Gastrocnemius medialis (tissue), 4 donors: ENCODE measurements around the gene TMCC3.

ENCODE experiments used
- POLR2A ChIP-seq, 2 donors: fragments of 450-650 bp; IDR thresholded peaks; one replicate each; pipeline ENCODE4 v1.6.1; 2017; ENCODE audit warnings: antibody characterized with exemption in 2 of 2, mild to moderate bottlenecking in 2 of 2, moderate library complexity in 2 of 2
- TF ChIP-seq, protein P1 (sequence below), 5 experiments: fragments of 450-650 bp in 3 of 5; fragments of 200-600 bp in 2 of 5; sonication (generic) in 2 of 5; IDR thresholded peaks in 4 of 5; conservative IDR thresholded peaks in 1 of 5; 1 replicate in 4 of 5; 2 replicates in 1 of 5; pipeline ENCODE4 v1.5.1; 2016 to 2019; ENCODE audit warnings: antibody characterized with exemption in 5 of 5, mild to moderate bottlenecking in 3 of 5, moderate library complexity in 3 of 5

DNA sequence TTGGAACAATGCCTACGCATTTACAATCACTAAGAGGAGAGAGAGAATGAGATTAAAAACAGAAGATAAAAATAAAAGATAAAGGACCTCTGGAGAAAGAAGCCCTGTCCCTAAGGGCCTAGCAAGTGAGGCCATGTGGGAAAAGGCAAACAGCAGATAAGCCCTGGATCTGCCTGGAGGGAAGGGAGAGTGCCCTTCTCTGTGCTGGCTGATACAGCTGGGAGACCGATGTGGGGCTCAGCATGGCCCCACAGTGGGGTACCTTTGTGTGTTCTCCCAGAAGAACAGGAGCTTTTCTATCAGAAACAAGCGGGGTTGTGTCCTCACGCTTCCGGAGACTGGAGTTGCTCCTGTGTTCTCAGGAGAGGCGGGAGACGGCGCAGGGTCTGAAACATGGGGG, 59.9 kb downstream of the TMCC3 start:
- no peak for TF ChIP-seq POLR2A (IDR thresholded peaks at IDR 0.05)
- TF ChIP-seq, protein P1, sequence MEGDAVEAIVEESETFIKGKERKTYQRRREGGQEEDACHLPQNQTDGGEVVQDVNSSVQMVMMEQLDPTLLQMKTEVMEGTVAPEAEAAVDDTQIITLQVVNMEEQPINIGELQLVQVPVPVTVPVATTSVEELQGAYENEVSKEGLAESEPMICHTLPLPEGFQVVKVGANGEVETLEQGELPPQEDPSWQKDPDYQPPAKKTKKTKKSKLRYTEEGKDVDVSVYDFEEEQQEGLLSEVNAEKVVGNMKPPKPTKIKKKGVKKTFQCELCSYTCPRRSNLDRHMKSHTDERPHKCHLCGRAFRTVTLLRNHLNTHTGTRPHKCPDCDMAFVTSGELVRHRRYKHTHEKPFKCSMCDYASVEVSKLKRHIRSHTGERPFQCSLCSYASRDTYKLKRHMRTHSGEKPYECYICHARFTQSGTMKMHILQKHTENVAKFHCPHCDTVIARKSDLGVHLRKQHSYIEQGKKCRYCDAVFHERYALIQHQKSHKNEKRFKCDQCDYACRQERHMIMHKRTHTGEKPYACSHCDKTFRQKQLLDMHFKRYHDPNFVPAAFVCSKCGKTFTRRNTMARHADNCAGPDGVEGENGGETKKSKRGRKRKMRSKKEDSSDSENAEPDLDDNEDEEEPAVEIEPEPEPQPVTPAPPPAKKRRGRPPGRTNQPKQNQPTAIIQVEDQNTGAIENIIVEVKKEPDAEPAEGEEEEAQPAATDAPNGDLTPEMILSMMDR (IDR thresholded peaks at IDR 0.05 in 4 of 5, conservative IDR thresholded peaks at IDR 0.05 in 1 of 5): no peak
